Measurements from ENCODE around the gene CD2. TPM values are rescaled to one million over a fixed set of nuclear protein-coding genes. Genes with fewer than 3 reads are reported as not detected.

CD2 gene
- total RNA-seq, 4 donors from 2014 or later: 0.38 to 5.2 (median 2.4) TPM

- no peak for TF ChIP-seq CTCF (IDR thresholded peaks at IDR 0.05; ENCODE audit: low read depth)
Observed at GRCh38 chr1:116732726-116733125, 21.5 kb upstream of the CD2 start.

- TF ChIP-seq CTCF (IDR thresholded peaks at IDR 0.05; ENCODE audit: low read depth): no peak
Observed at GRCh38 chr1:116733476-116734365, 20.5 kb upstream of the CD2 start.

GRCh38 chr1:116735246-116735645, 19.0 kb upstream of the CD2 start:
- no peak for TF ChIP-seq CTCF (IDR thresholded peaks at IDR 0.05; ENCODE audit: low read depth)

- TF ChIP-seq CTCF (IDR thresholded peaks at IDR 0.05; ENCODE audit: low read depth): no peak
Observed at GRCh38 chr1:116737020-116737854, 17.0 kb upstream of the CD2 start.

- no peak for TF ChIP-seq CTCF (IDR thresholded peaks at IDR 0.05; ENCODE audit: low read depth)
Observed at GRCh38 chr1:116737855-116738321, 16.3 kb upstream of the CD2 start.

GRCh38 chr1:116738673-116739370, 15.4 kb upstream of the CD2 start:
- no peak for TF ChIP-seq CTCF (IDR thresholded peaks at IDR 0.05; ENCODE audit: low read depth)

Measured in subcutaneous adipose tissue (tissue), 4 donors.